ENCODE data around the gene SNRPA. TPM values are rescaled to one million over a fixed set of nuclear protein-coding genes. Genes with fewer than 3 reads are reported as not detected.

SNRPA gene
- total RNA-seq, 2 experiments from 2014 or later, result 214 to 315 TPM

- POLR2A ChIA-PET, result no interaction called here
- Histone ChIP-seq H3K4me3 (ENCODE audit: low read depth, low read length, poor library complexity, severe bottlenecking) (no peak overlapping the region), H2AFZ (ENCODE audit: low read length) (no peak overlapping the region), H3K36me3 (ENCODE audit: insufficient read depth, low read length) (peaks cover 95% of the 10 kb centered on the region), H3K9me2 (ENCODE audit: insufficient read depth, low read length) (no peaks in the 10 kb centered on the region), H4K20me1 (ENCODE audit: insufficient read depth, low read length) (peaks cover 20% of the 10 kb centered on the region), H3K4me1 (ENCODE audit: insufficient read depth, low read length, poor library complexity, severe bottlenecking) (peaks cover 29% of the 10 kb centered on the region), H3K9me3 (ENCODE audit: low read length) (no peaks in the 10 kb centered on the region), H3K4me2 (ENCODE audit: low read length) (no peak overlapping the region), H3K27ac (ENCODE audit: low read depth, low read length, poor library complexity, severe bottlenecking) (no peak overlapping the region), H3K79me2 (ENCODE audit: insufficient read depth, low read depth, low read length) (peaks cover 63% of the 10 kb centered on the region)
- intact Hi-C loops (cut with micrococcal nuclease; ENCODE audit: unreplicated experiment), result no loop called here
- no peak for TF ChIP-seq EZH2phosphoT487 (IDR thresholded peaks at IDR 0.05; ENCODE audit: borderline replicate concordance, low read depth, low read length)
- TF ChIP-seq CTCF (conservative IDR thresholded peaks at IDR 0.05; ENCODE audit: low read length), result no peak
- no peak for DNase-seq (ENCODE audit: low spot score)
- no TSS peak for BruUV-seq (replicated peaks)
- CTCF ChIA-PET (ENCODE audit: unreplicated experiment), result no interaction called here
Observed at GRCh38 chr19:40758491-40758890, 7.5 kb downstream of the SNRPA start.

- BruUV-seq (replicated peaks), result no TSS peak
- Histone ChIP-seq H4K20me1 (ENCODE audit: insufficient read depth, low read length) (peaks cover 17% of the 10 kb centered on the region), H3K9me3 (ENCODE audit: low read length) (no peaks in the 10 kb centered on the region), H3K9me2 (ENCODE audit: insufficient read depth, low read length) (no peaks in the 10 kb centered on the region), H3K4me1 (ENCODE audit: insufficient read depth, low read length, poor library complexity, severe bottlenecking) (peaks cover 25% of the 10 kb centered on the region), H3K4me2 (ENCODE audit: low read length) (no peak overlapping the region), H3K27ac (ENCODE audit: low read depth, low read length, poor library complexity, severe bottlenecking) (no peak overlapping the region), H3K79me2 (ENCODE audit: insufficient read depth, low read depth, low read length) (peaks cover 55% of the 10 kb centered on the region), H2AFZ (ENCODE audit: low read length) (no peak overlapping the region), H3K4me3 (ENCODE audit: low read depth, low read length, poor library complexity, severe bottlenecking) (no peak overlapping the region), H3K36me3 (ENCODE audit: insufficient read depth, low read length) (peaks cover 98% of the 10 kb centered on the region)
- ChIA-PET POLR2A (no interaction called here), CTCF (ENCODE audit: unreplicated experiment) (no interaction called here)
- no peak for DNase-seq (ENCODE audit: low spot score)
- no peak for TF ChIP-seq EZH2phosphoT487 (IDR thresholded peaks at IDR 0.05; ENCODE audit: borderline replicate concordance, low read depth, low read length)
- TF ChIP-seq CTCF (conservative IDR thresholded peaks at IDR 0.05; ENCODE audit: low read length), result no peak
- intact Hi-C loops (cut with micrococcal nuclease; ENCODE audit: unreplicated experiment), result no loop called here
Observed at GRCh38 chr19:40759352-40759751, 8.3 kb downstream of the SNRPA start.

GRCh38 chr19:40762754-40763470, 11.9 kb downstream of the SNRPA start:
- CTCF ChIA-PET (ENCODE audit: unreplicated experiment), result no interaction called here
- TF ChIP-seq CTCF (conservative IDR thresholded peaks at IDR 0.05; ENCODE audit: low read length), result no peak
- no peak for TF ChIP-seq EZH2phosphoT487 (IDR thresholded peaks at IDR 0.05; ENCODE audit: borderline replicate concordance, low read depth, low read length)
- POLR2A ChIA-PET, result no interaction called here

More at GRCh38 chr19:40762754-40763470, 11.9 kb downstream of the SNRPA start:
- H3K4me1 ChIP-seq (ENCODE audit: insufficient read depth, low read length, poor library complexity, severe bottlenecking), result no peaks in the 10 kb centered on the region
- no TSS peak for BruUV-seq (replicated peaks)
- intact Hi-C loops (cut with micrococcal nuclease; ENCODE audit: unreplicated experiment), result no loop called here
- H3K79me2 ChIP-seq (ENCODE audit: insufficient read depth, low read depth, low read length), result peaks cover 22% of the 10 kb centered on the region
- no peak overlapping the region for H3K4me3 ChIP-seq (ENCODE audit: low read depth, low read length, poor library complexity, severe bottlenecking)
- no peaks in the 10 kb centered on the region for H3K9me2 ChIP-seq (ENCODE audit: insufficient read depth, low read length)
- H3K4me2 ChIP-seq (ENCODE audit: low read length), result no peak overlapping the region
- H2AFZ ChIP-seq (ENCODE audit: low read length), result no peak overlapping the region
- H3K36me3 ChIP-seq (ENCODE audit: insufficient read depth, low read length), result peaks cover 100% of the 10 kb centered on the region
- H3K9me3 ChIP-seq (ENCODE audit: low read length), result no peaks in the 10 kb centered on the region
- H3K27ac ChIP-seq (ENCODE audit: low read depth, low read length, poor library complexity, severe bottlenecking), result no peak overlapping the region
- no peak for DNase-seq (ENCODE audit: low spot score)
- H4K20me1 ChIP-seq (ENCODE audit: insufficient read depth, low read length), result no peaks in the 10 kb centered on the region; the same call in 1 of the 2 replicates

Data from OCI-LY7 (cell line).